ENCODE data around the gene CTNNA3. TPM values are rescaled to one million over a fixed set of nuclear protein-coding genes. Genes with fewer than 3 reads are reported as not detected.

The CTNNA3 gene
- total RNA-seq, 1 experiment from 2014 or later = not detected

- Mint-ChIP-seq H3K9me3 (ENCODE audit: low read depth, unreplicated experiment) (peaks cover 4% of the 10 kb centered on the region), H3K27me3 (ENCODE audit: unreplicated experiment) (no peaks in the 10 kb centered on the region), H3K4me3 (ENCODE audit: low read depth, unreplicated experiment) (no peak overlapping the region), H3K4me1 (ENCODE audit: low read depth, unreplicated experiment) (no peaks in the 10 kb centered on the region), H3K27ac (ENCODE audit: unreplicated experiment) (no peak overlapping the region), H3K36me3 (ENCODE audit: insufficient read depth, unreplicated experiment) (no peaks in the 10 kb centered on the region)
- CTCF ChIA-PET = no interaction called here
- intact Hi-C loops (cut with micrococcal nuclease; ENCODE audit: unreplicated experiment) = no loop called here
- no peak for TF ChIP-seq CTCF (IDR thresholded peaks at IDR 0.05; ENCODE audit: unreplicated experiment)
- no TSS peak for BruUV-seq (replicated peaks)
- no peak for DNase-seq
Measured at GRCh38 chr10:66085906-66086305, 1610.1 kb downstream of the CTNNA3 start.

- Mint-ChIP-seq H3K4me1 (ENCODE audit: low read depth, unreplicated experiment) (no peaks in the 10 kb centered on the region), H3K4me3 (ENCODE audit: low read depth, unreplicated experiment) (no peak overlapping the region), H3K36me3 (ENCODE audit: insufficient read depth, unreplicated experiment) (no peaks in the 10 kb centered on the region), H3K27ac (ENCODE audit: unreplicated experiment) (no peak overlapping the region), H3K9me3 (ENCODE audit: low read depth, unreplicated experiment) (peaks cover 4% of the 10 kb centered on the region), H3K27me3 (ENCODE audit: unreplicated experiment) (no peaks in the 10 kb centered on the region)
- no peak for DNase-seq
- intact Hi-C loops (cut with micrococcal nuclease; ENCODE audit: unreplicated experiment) = no loop called here
- BruUV-seq (replicated peaks) = no TSS peak
- CTCF ChIA-PET = no interaction called here
- TF ChIP-seq CTCF (IDR thresholded peaks at IDR 0.05; ENCODE audit: unreplicated experiment) = no peak
Measured at GRCh38 chr10:66071907-66072306, 1624.1 kb downstream of the CTNNA3 start.

GRCh38 chr10:66058594-66058993, 1637.4 kb downstream of the CTNNA3 start:
- CTCF ChIA-PET = no interaction called here
- no peak for TF ChIP-seq CTCF (IDR thresholded peaks at IDR 0.05; ENCODE audit: unreplicated experiment)
- H3K4me1 Mint-ChIP-seq (ENCODE audit: low read depth, unreplicated experiment) = no peaks in the 10 kb centered on the region
- no peak for DNase-seq
- intact Hi-C loops (cut with micrococcal nuclease; ENCODE audit: unreplicated experiment) = no loop called here
- BruUV-seq (replicated peaks) = no TSS peak
- H3K27me3 Mint-ChIP-seq (ENCODE audit: unreplicated experiment) = no peaks in the 10 kb centered on the region
- no peaks in the 10 kb centered on the region for H3K9me3 Mint-ChIP-seq (ENCODE audit: low read depth, unreplicated experiment)
- no peak overlapping the region for H3K27ac Mint-ChIP-seq (ENCODE audit: unreplicated experiment)
- no peak overlapping the region for H3K4me3 Mint-ChIP-seq (ENCODE audit: low read depth, unreplicated experiment)
- H3K36me3 Mint-ChIP-seq (ENCODE audit: insufficient read depth, unreplicated experiment) = no peaks in the 10 kb centered on the region

GRCh38 chr10:66049335-66049734, 1646.7 kb downstream of the CTNNA3 start:
- no TSS peak for BruUV-seq (replicated peaks)
- H3K9me3 Mint-ChIP-seq (ENCODE audit: low read depth, unreplicated experiment) = peaks cover 12% of the 10 kb centered on the region
- no peak for DNase-seq
- intact Hi-C loops (cut with micrococcal nuclease; ENCODE audit: unreplicated experiment) = no loop called here
- no peak overlapping the region for H3K4me3 Mint-ChIP-seq (ENCODE audit: low read depth, unreplicated experiment)
- H3K27ac Mint-ChIP-seq (ENCODE audit: unreplicated experiment) = no peak overlapping the region
- no peaks in the 10 kb centered on the region for H3K4me1 Mint-ChIP-seq (ENCODE audit: low read depth, unreplicated experiment)
- CTCF ChIA-PET = no interaction called here
- H3K36me3 Mint-ChIP-seq (ENCODE audit: insufficient read depth, unreplicated experiment) = no peaks in the 10 kb centered on the region
- H3K27me3 Mint-ChIP-seq (ENCODE audit: unreplicated experiment) = no peaks in the 10 kb centered on the region
- TF ChIP-seq CTCF (IDR thresholded peaks at IDR 0.05; ENCODE audit: unreplicated experiment) = no peak

- intact Hi-C loops (cut with micrococcal nuclease; ENCODE audit: unreplicated experiment) = no loop called here
- CTCF ChIA-PET = no interaction called here
- H3K27me3 Mint-ChIP-seq (ENCODE audit: unreplicated experiment) = no peaks in the 10 kb centered on the region
- H3K9me3 Mint-ChIP-seq (ENCODE audit: low read depth, unreplicated experiment) = peaks cover 12% of the 10 kb centered on the region
- no peak overlapping the region for H3K27ac Mint-ChIP-seq (ENCODE audit: unreplicated experiment)
- no peak for DNase-seq
- no peak overlapping the region for H3K4me3 Mint-ChIP-seq (ENCODE audit: low read depth, unreplicated experiment)
- no peak for TF ChIP-seq CTCF (IDR thresholded peaks at IDR 0.05; ENCODE audit: unreplicated experiment)
- no peaks in the 10 kb centered on the region for H3K36me3 Mint-ChIP-seq (ENCODE audit: insufficient read depth, unreplicated experiment)
- no TSS peak for BruUV-seq (replicated peaks)
- no peaks in the 10 kb centered on the region for H3K4me1 Mint-ChIP-seq (ENCODE audit: low read depth, unreplicated experiment)
Measured at GRCh38 chr10:66045859-66046258, 1650.1 kb downstream of the CTNNA3 start.
